HG02588 (cell line): Measurements from ENCODE around the gene DCC.

ENCODE experiments used
- ATAC-seq: cut with Tn5 transposase; IDR thresholded peaks from one replicate; pipeline ENCODE4 v1.9.1; 2021; ENCODE audit warnings: mild to moderate bottlenecking, moderate library complexity; ENCODE audit not compliant: unreplicated experiment

Gene DCC

DNA sequence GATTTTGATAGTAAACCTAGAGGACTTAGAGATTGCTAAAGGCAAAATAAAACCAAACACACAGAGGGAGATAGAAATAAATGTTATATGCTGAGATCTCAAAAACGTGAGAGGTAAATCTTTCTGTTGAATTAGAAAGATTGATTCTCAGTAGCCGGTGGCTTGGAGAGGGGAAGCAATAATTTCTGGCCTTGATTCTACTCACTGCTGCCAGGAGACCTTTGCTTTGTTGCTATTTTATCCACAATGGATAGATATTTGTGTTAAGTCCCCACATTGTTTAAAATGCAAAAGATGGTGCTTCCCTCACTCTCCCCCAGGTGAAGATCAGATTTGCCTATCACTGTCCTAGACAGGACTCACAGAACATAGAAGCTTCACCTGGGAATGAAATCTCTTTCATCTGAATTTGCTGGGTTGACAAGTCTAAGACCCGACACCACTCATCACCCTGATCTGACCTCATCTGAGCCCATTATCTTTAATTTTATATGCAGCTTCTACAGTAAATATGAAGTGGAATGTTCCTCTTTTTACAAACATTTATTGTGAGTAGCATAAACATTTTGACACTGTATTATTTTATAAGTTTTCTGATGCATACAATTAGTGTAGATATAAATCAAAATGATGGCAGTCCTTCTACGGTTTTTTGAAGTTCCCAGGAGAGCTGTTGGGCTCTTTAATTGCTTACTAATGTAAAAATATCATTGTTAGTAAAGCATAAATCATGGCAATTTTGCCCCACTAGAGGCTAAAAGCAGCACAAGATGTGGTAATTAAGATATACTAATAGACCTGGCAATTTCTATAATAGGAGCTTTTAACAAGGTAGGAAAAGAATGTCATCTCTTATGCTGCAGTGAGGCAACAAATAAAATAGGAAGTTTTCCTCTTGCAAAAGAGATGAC, 149.7 kb downstream of the DCC start:
- ATAC-seq, result no peak

DNA sequence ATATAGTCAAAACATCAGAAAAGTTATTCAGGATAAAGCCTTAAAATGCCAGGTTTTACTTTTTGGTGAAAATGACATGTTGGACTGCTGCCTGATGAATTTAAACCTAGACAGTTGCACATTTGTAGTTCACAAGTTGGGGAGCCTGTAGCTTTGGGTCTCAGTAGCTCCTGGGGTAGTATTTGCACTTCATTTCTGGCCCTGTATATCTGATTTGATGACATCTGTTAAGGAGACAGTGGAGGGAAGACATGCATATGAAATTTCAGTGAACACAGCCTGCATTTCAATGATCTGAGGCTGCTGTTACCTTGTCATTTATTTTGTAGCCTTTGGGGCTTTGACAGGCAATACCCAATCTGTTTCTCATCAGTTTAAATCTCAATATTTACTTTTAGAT, 156.4 kb downstream of the DCC start:
- no peak for ATAC-seq

DNA sequence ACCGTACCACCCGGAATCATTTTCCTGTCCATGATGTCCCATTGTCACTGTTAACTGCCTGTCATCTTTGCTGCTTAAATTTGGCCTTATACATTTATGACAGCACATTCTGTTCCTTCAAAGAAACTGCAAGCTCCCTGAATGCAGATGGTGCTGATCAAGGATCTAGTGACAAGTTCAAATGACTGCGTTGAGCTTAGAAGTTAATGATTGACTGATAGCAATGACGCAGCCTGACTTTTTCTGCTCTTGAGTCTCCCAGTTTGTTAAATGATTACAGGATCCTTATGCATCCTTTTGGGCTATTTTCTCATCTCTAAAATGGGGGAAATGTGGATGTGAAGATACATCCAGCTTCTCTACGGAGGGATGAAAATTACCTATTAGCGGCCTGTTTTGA, 159.0 kb downstream of the DCC start:
- ATAC-seq, result no peak

DNA sequence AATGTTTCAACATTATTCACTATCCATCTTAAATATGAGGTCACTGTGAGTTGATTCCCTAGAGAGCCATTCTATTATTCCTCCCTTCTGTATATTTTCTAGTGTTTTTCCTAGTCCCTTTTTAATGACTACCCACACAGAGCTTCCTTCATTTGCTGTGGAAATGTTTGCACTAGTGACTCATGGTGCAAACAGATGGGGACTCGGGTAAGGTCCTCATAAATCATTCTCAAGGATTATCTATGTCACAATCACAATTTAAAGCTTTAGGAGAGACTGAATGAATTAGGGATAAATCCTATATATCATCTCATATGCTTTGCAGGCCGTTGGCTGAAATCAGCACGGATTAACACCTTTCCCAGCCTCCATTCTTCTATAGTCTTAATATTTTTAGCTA, 159.6 kb downstream of the DCC start:
- no peak for ATAC-seq

DNA sequence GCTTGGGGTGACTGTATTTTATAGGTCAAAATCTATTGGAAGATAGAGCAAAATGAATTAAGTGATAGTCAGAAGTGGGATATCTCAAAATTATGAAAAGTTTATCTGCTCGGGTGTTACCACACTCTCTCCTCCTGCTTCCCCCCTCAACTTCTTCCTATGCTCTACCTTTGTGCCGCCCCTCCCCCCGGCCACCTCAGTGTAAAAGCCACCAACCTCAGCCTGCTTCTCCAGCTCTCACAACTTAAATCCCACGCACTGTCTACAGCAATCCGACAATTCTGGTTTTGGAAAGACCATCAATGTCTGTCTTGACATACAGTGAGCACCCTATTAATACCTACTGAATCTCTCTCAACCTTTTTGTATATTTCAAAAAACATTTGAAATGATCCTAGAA, 164.6 kb downstream of the DCC start:
- ATAC-seq, result no peak

DNA sequence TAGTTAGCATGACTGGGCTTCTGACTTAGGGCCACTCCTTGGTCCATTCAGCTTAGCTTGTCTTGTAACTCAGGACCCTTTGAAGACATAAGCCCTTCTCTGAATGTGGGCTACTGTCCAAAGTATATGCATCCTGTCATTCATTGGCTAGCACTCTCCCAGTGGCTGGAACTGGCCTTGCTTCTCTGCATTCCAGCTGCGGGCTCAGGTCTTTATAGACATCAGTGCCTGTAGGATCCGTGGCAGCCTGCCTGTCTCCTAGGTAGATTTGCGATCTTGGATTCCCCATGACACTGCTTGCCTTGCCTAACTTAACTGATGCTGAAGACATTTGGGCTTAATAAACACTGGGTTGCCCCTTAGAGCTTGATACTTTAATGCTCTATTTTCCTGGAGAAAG, 170.1 kb downstream of the DCC start:
- no peak for ATAC-seq

DNA sequence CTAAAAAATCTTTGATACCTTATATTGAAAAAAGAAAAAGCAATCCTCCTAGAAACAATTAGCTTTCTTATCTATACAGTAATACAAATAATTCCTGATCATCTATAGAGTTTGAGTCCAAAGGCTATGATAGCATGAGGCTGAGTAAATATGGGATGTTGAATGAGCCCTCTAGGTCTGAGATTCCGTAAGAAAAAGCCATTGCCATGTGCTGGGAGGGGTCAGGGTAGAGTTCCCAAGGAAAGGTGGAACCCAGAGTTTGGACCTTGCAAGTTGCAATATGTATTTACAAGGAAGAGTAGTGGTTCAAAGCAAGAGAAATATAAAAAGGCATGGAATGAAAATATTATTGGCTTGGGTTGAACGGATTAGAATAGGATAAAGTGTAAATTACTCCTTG, 178.1 kb downstream of the DCC start:
- no peak for ATAC-seq

DNA sequence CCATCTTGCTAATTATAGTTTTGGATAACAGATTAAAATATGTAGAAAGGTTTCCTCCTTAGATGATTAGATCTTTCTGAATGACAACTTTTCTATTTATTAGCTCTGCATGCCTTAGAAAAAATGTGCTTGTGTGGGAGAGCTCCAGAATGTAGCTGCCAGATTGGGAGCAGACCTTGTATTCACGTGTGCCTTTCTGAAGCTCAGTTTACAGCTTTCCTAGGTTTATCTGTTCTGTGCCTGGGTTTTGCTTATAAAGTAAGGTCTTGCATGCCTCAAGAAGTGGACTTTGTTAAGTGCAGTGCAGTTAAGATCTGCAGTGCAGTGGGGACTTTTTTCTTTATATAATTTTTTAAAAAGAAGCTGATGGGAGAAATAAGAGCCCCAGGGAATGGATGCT, 179.0 kb downstream of the DCC start:
- no peak for ATAC-seq

DNA sequence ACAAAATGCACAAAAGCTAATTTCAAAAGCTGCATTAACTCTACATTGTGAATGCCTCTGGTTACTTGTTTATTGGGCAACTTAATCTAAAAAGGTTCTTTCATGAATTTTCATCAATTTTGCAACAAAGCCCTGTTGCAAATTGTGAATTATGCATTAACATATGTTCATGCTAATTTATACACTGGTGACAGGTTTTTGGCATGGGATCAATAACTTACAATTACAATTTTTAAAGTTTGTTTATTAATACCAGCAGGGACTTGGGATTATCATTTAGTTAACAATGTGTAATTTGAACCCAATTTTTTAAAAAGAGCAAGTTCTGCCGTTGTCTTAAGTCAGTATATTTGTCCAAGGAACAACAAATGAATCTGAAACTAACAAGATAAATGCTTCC, 183.6 kb downstream of the DCC start:
- ATAC-seq, result no peak

DNA sequence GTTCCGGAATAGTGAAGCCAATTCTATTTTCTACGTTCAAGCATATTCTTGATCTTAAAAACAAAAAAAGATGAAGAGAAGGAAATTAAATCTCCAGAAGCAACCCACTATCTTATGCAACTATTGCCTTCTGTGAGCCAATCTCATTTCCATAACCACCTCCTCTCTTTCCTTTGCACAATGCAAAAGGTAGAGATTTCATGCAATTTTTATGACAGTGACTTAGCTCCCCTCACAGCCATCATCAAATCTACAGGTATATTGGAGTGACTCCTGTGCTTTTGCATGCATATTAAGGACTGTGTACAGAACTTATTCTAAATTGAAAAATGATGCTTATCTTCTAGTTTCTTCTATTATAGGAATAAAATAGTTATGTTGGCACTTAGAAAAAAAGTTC, 191.8 kb downstream of the DCC start:
- ATAC-seq, result no peak

DNA sequence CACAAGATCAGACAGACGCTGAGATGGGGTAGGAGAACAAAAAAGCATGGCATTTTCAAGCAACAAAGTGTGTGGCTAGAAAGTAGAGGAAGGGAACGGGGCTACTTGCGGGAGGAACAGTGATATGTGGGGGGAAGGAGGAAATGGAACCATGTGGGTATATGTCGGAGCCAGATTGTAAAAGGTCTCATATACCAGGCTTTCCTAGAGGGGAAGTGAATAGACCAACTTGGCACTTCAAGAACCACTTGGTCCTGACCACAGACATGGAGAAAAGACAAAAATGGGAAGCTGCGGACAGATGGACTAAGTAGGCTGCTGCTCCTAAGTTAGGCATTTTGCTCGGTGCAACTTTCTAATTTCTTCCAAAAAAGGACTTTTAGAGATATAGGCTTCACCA, 196.0 kb downstream of the DCC start:
- no peak for ATAC-seq

DNA sequence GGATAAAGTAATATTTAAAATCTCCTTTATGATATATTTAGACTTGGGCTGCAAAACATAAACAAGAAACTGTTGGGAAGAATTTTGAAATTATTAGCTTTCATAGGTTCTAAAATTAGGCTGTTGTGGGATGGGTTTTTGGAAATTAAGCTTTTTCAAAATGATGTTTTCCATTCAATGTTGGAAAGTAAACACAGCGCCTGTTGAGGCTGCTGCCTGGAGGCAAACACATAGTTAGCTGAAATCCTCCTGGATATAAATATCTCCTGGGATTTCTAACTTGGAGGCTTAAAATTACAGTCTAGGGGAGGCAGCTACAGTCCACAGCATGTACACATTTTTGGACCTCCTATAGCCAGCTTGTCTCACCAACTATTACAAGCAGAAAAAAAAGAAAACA, 197.3 kb downstream of the DCC start:
- no peak for ATAC-seq

DNA sequence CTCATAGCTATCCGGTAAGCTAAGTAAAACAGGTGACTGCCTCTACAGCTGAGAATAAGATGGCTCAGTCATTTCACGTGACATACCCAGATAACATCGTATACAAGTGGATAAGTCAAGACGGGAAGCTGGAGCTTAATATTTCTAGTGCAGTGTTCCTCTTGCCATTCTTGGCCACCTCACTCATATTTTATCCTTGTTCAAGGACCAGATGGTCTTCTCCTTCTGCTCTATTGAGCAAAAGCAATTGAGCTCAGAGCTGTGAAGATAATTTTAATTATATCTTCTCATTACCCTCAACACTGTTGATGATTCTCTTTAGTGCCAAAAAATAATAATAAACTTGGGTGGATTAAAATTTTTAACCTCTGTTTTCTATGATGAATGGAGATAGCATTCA, 201.1 kb downstream of the DCC start:
- no peak for ATAC-seq

DNA sequence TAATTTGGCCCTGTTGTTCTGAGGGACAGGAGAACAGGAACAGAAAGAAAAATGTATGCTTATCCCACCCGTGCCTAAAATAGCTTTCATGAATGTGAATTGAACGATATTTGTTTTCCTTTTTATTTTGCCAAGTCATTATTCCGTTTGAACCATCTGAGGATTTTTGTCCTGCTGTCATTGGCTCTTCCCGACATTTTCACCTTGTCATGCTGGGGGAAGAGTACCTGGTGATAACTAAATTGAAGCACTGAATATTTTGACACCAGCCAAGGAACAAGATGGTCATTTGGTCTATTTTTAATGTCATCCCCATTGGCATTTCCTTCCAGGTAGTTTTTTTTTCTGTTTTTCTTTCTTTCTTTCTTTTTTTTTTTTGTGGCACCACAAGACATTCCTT, 204.1 kb downstream of the DCC start:
- ATAC-seq, result no peak

DNA sequence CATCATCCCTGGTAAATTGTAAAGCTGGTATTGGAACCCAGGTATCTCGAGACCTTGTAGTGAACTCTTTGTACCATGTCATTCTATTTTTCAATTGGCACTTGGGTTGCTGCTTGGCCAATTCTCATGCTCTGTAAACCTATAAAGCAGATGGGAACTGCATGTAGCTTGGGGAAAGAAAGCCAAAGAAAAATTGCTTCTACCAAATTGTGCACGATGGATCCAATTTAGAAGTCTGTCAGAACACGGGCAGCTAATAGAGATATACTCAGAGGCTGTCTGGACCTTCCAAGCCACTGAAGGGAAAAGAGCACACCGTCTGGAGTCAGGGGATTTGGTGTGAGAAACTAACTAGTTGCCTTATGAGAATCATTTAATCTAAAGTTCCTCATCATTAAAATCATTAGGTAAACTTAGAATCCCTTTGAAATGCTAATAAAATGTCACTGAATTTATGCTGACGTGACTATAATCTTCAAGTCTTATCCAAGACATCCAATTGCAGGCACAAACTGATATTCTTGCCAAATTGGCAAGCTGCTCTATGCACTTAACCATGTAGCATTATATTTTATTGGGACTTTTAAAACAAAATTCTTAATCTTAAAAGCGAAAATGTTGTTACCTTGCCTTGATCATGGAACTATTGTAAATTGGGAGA, 206.8 kb downstream of the DCC start:
- no peak for ATAC-seq

DNA sequence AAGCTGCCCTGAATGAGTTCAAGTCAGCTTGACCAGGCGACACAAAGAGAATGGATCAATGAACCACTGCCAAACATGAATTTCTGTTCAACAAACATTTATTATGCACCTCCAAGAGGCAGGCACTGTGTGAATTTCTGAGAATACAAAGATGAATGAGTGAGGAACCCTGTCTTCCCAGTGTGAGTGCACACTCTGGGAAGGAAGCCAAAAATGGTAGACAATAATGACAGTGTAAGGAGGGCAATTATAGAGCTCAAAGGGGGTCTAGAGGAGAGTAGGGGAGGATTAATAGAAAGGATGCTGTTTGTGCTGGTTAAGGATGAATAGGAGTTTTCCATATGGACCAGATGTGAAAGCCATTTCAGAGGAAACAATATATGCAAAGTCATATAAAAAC, 213.4 kb downstream of the DCC start:
- ATAC-seq, result no peak

DNA sequence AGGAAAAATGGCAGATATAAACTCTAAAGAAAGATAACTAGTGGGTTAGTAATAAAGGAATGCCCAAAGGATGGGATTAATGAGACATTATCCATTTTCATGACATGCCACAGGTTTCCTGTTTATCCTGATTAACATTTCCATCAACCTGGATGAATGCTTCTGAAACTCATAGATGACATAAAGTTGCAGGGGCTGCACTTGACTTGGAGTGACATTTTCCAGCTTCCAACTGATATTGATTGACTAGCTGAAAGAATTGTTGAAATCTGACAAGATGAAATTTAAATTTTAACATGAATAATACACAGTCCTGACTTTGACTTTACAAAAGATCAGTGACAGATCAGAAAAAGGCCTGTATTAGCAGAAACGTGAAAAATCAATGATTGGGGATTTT, 214.2 kb downstream of the DCC start:
- no peak for ATAC-seq

DNA sequence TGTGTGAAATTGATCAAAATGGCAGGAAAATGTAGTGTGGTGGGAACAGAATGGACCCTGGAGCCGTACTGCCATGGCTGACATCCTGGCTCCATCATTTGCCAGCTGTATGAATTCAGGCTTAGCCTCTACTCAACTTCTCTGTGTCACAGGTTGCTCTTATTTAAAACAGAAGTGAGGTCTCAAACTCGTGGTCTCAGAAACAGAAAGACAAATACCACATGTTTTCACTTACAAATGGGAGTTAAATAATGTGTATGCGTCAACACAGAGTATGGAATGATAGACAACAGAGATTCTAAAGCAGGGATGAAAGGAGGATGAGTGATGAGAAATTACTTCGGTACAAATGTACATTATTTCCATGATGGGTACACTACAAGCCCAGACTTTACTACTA, 227.4 kb downstream of the DCC start:
- no peak for ATAC-seq

DNA sequence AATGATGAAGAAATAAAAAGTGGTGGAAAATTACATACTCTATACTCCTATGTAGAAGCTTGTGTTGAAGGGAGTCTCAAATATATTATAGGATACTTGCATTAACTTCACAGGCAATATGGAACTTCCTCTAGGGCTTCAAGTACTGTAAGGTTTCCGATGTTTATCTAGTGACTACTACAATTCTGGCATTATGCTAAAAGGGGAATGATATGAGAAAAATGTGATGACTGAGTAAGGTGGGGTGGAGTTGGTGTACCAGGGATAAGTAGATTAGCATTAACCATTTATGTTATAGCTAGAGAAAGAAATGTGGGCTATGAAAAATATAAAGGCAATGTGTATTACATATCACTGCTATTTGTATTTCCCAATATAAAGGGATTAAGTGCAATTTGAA, 229.5 kb downstream of the DCC start:
- no peak for ATAC-seq

DNA sequence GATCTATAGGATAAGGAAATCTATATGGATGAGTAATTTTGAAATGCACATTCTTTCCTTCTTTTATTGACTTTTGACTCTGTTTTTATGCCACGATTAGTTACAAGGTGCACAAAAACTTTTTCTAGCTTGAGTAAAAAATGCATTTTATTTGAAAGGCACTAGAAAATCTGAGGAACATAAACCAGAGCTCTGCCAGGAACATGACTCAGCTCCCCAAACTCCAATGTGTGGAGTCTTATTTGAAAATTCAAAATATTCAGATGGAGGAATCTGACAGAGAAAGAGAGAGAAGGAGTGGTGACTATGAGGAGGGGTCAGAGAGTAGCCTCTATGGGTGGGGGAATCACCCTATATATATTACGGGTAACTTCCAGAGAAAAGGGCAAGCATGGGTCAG, 231.0 kb downstream of the DCC start:
- no peak for ATAC-seq

DNA sequence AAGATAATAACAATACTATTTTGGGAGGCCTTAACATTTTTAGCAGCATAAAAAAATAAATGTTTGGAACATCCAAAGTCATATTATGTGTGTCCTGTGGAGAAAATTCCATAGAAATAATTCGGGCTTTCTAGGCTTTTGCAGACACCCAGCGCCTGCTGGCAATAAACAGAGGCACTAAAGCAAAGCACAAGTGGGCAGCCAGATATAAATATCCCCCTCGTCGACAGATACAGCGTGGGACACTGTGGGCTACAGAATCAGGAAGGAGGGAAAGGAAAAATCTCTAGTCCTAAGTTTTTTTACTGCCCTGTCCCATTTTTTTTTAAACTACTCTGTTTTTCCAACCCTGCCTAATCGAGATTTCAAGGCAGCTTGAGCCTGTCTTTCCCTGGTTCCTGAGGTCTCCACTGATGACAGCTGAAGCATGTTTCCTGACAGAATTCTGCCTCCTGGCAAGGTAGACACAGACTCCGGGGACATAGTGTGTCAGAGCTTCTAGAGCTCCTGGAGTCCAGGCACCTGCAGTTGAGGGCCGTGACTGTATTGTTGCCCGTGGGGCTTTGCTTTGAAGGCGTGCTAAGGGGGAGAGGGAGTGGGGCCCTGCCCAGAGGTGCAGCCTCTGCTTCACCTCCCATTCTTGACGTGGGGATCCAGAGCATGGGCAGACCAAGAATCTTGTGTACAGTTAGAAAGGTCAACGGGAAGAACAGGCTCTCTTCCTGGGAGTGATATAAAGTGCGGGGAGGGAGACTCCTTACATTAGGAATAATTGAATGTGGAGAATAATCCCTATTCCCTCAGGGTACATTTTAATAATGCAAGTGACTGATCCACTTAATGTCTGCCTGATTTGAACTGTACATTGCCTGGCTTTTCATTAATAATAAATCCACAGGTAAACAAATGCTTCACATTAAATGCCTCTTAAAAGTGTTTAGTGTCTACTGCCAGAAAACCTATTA, 232.3 kb downstream of the DCC start:
- no peak for ATAC-seq
